ENCODE data around the gene STRN3.
"Not testable (repeated sequence)": the region's sequence is repeated elsewhere in the genome, so short reads cannot be mapped to it uniquely, and the experiment has no call there.

- not testable (repeated sequence) for TF ChIP-seq ATF7 (IDR thresholded peaks at IDR 0.05; ENCODE audit: low read depth); EP300 (IDR thresholded peaks at IDR 0.05; ENCODE audit: borderline replicate concordance in 1 of 2, control insufficient read depth in 1 of 2, low read depth in 2 of 2, low read length in 2 of 2); CTCF (IDR thresholded peaks at IDR 0.05 in 2 of 3, conservative IDR thresholded peaks at IDR 0.05 in 1 of 3; ENCODE audit: control insufficient read depth in 2 of 3, extremely low read depth in 1 of 3, insufficient read depth in 1 of 3, low read depth in 3 of 3, low read length in 3 of 3); POLR2A (IDR thresholded peaks at IDR 0.05; ENCODE audit: low read depth, low read length); POLR2AphosphoS5 (IDR thresholded peaks at IDR 0.05; ENCODE audit: low read length); CEBPB (IDR thresholded peaks at IDR 0.05; ENCODE audit: borderline replicate concordance in 1 of 2, low read depth in 2 of 2, low read length in 2 of 2); ZSCAN29 (IDR thresholded peaks at IDR 0.05); ATF2 (IDR thresholded peaks at IDR 0.05; ENCODE audit: low read length)
These were observed 63.6 kb downstream of the STRN3 start for GRCh38 chr14:30962537-30962936.
